DND-41 (cell line): ENCODE measurements around the gene TAL1.

Source experiments
- ATAC-seq: fragments of 200-7000 bp; cut with Tn5 transposase; 3 replicates; pipeline ENCODE4 v1.9.1; 2021; ENCODE audit warnings: low read depth; ENCODE audit not compliant: insufficient read depth
- DNase-seq: peaks from one replicate; pipeline ENCODE4 v3.0.0-alpha.2; 2020
- H2AFZ ChIP-seq: 2 replicates; pipeline ENCODE4 v1.6.0; 2012; ENCODE audit warnings: low read depth, low read length
- H3K27ac ChIP-seq: 2 replicates; pipeline ENCODE4 v1.5.1; 2012; ENCODE audit warnings: low read length, inconsistent platforms
- H3K27me3 ChIP-seq: fragments of 200-600 bp; sonication (generic); 2 replicates; pipeline ENCODE4 v1.6.0; 2012; ENCODE audit warnings: low read length, mild to moderate bottlenecking, inconsistent platforms; ENCODE audit not compliant: insufficient read depth, poor library complexity
- H3K36me3 ChIP-seq: 2 replicates; pipeline ENCODE4 v1.5.1; 2012; ENCODE audit warnings: low read length, inconsistent platforms; ENCODE audit not compliant: insufficient read depth
- H3K4me1 ChIP-seq: 2 replicates; pipeline ENCODE4 v1.5.1; 2012; ENCODE audit warnings: mild to moderate bottlenecking, low read length; ENCODE audit not compliant: insufficient read depth
- H3K4me2 ChIP-seq: 2 replicates; pipeline ENCODE4 v1.6.0; 2012; ENCODE audit warnings: mild to moderate bottlenecking, moderate library complexity, low read length, inconsistent platforms; ENCODE audit not compliant: insufficient read depth
- H3K4me3 ChIP-seq, 2 experiments: fragments of 200-600 bp in 1 of 2; shearing (Covaris generic) in 1 of 2; 2 replicates each; pipeline ENCODE4 v1.5.1; 2012 to 2016; ENCODE audit warnings: inconsistent platforms in 2 of 2, low read length in 2 of 2, mild to moderate bottlenecking in 2 of 2, low read depth in 1 of 2, moderate library complexity in 1 of 2
- H3K79me2 ChIP-seq: 2 replicates; pipeline ENCODE4 v1.6.0; 2012; ENCODE audit warnings: low read length, inconsistent platforms; ENCODE audit not compliant: insufficient read depth
- H3K9ac ChIP-seq: 2 replicates; pipeline ENCODE4 v1.6.0; 2012; ENCODE audit warnings: low read depth, mild to moderate bottlenecking, inconsistent platforms, low read length, moderate library complexity
- H3K9me3 ChIP-seq: 2 replicates; pipeline ENCODE4 v1.5.1; 2012; ENCODE audit warnings: low read length, moderate library complexity, mild to moderate bottlenecking, inconsistent platforms; ENCODE audit not compliant: insufficient read depth, severe bottlenecking
- H4K20me1 ChIP-seq: 2 replicates; pipeline ENCODE4 v1.6.0; 2012; ENCODE audit warnings: low read length; ENCODE audit not compliant: insufficient read depth
- CTCF ChIP-seq: IDR thresholded peaks from 2 replicates; pipeline ENCODE4 v1.5.1; 2012; ENCODE audit warnings: borderline replicate concordance, low read length, moderate library complexity, mild to moderate bottlenecking; ENCODE audit not compliant: poor library complexity, severe bottlenecking; ENCODE audit errors: extremely low read depth
- EZH2 ChIP-seq: IDR thresholded peaks from 3 replicates; pipeline ENCODE4 v1.6.1; 2012; ENCODE audit warnings: borderline replicate concordance, low read depth, mild to moderate bottlenecking, moderate library complexity, low read length, inconsistent platforms; ENCODE audit not compliant: severe bottlenecking

The TAL1 gene

GRCh38 chr1:47186267-47187185 lies 45.5 kb downstream of the TAL1 start:
- no peak for DNase-seq
- Histone ChIP-seq H2AFZ (no peak overlapping the region), H3K4me2 (no peak overlapping the region), H3K27ac (no peak overlapping the region), H3K27me3 (peaks cover 8% of the 10 kb centered on the region), H3K9ac (no peak overlapping the region), H3K4me1 (no peaks in the 10 kb centered on the region), H3K4me3 (no peak overlapping the region), H3K36me3 (no peaks in the 10 kb centered on the region), H4K20me1 (0 out of 2 replicates have a peak, but pooled peaks cover 2% of the 10 kb centered on the region), H3K79me2 (no peaks in the 10 kb centered on the region), H3K9me3 (no peaks in the 10 kb centered on the region)
- no peak for ATAC-seq
- TF ChIP-seq CTCF (no peak), EZH2 (no peak)

- H3K4me2 ChIP-seq: no peak overlapping the region
- H3K9ac ChIP-seq: no peak overlapping the region
- no peaks in the 10 kb centered on the region for H3K9me3 ChIP-seq
- H3K27ac ChIP-seq: no peak overlapping the region
- H3K4me1 ChIP-seq: no peaks in the 10 kb centered on the region
- H4K20me1 ChIP-seq: no peaks in the 10 kb centered on the region
- ATAC-seq (no peak), DNase-seq (no peak)
- no peak overlapping the region for H2AFZ ChIP-seq
- TF ChIP-seq CTCF (no peak), EZH2 (no peak)
- H3K27me3 ChIP-seq: peaks cover 8% of the 10 kb centered on the region
- no peaks in the 10 kb centered on the region for H3K79me2 ChIP-seq
- no peak overlapping the region for H3K4me3 ChIP-seq
- no peaks in the 10 kb centered on the region for H3K36me3 ChIP-seq
Observed at GRCh38 chr1:47184822-47185677, 47.0 kb downstream of the TAL1 start.

GRCh38 chr1:47184090-47184821 lies 47.8 kb downstream of the TAL1 start:
- no peak for ATAC-seq
- Histone ChIP-seq H3K36me3 (no peaks in the 10 kb centered on the region), H3K4me2 (no peak overlapping the region)

More at GRCh38 chr1:47184090-47184821, 47.8 kb downstream of the TAL1 start:
- H2AFZ ChIP-seq: no peak overlapping the region
- no peaks in the 10 kb centered on the region for H3K9me3 ChIP-seq
- H3K27ac ChIP-seq: no peak overlapping the region
- TF ChIP-seq EZH2 (no peak), CTCF (no peak)
- DNase-seq: no peak
- H4K20me1 ChIP-seq: no peaks in the 10 kb centered on the region
- H3K4me3 ChIP-seq: no peak overlapping the region
- H3K9ac ChIP-seq: no peak overlapping the region
- H3K4me1 ChIP-seq: peaks cover 7% of the 10 kb centered on the region
- H3K79me2 ChIP-seq: no peaks in the 10 kb centered on the region
- peaks cover 8% of the 10 kb centered on the region for H3K27me3 ChIP-seq
